HepG2 (cell line): ENCODE measurements around the gene NUTF2. TPM values are rescaled to one million over a fixed set of nuclear protein-coding genes. Genes with fewer than 3 reads are reported as not detected.

Experiments
- ARID3A ChIP-seq: IDR thresholded peaks from 2 replicates; pipeline ENCODE4 v1.6.1; 2012; ENCODE audit warnings: low read depth, low read length, improper control_type of control experiment
- ATF5 ChIP-seq: sonication (generic); formaldehyde crosslinking; IDR thresholded peaks from 2 replicates; pipeline ENCODE4 v1.4.0; 2020; ENCODE audit warnings: mild to moderate bottlenecking, low read depth, missing genetic modification reagents
- CTCF ChIP-seq: sonication (generic); formaldehyde crosslinking; IDR thresholded peaks from 2 replicates; pipeline ENCODE4 v1.5.0; 2020; ENCODE audit warnings: mild to moderate bottlenecking, missing genetic modification reagents, moderate library complexity
- ELF1 ChIP-seq: sonication (generic); formaldehyde crosslinking; IDR thresholded peaks from 2 replicates; pipeline ENCODE4 v1.4.0; 2020; ENCODE audit warnings: missing genetic modification reagents
- HNRNPUL1 ChIP-seq: fragments of 200-400 bp; formaldehyde crosslinking; IDR thresholded peaks from 2 replicates; pipeline ENCODE4 v1.6.1; 2017; ENCODE audit warnings: low read depth, mild to moderate bottlenecking, low read length, moderate library complexity
- JDP2 ChIP-seq: sonication (generic); formaldehyde crosslinking; IDR thresholded peaks from 2 replicates; pipeline ENCODE4 v1.8.1; 2022; ENCODE audit warnings: missing genetic modification reagents, borderline replicate concordance
- MYC ChIP-seq: sonication (generic); formaldehyde crosslinking; IDR thresholded peaks from 2 replicates; pipeline ENCODE4 v1.9.0; 2021; ENCODE audit warnings: missing genetic modification reagents, borderline replicate concordance
- NFKB2 ChIP-seq: sonication (generic); formaldehyde crosslinking; IDR thresholded peaks from 2 replicates; pipeline ENCODE4 v1.4.0; 2020; ENCODE audit warnings: missing genetic modification reagents, borderline replicate concordance
- RFX1 ChIP-seq: fragments of 450-650 bp; IDR thresholded peaks from 2 replicates; pipeline ENCODE4 v1.6.1; 2017
- THAP7 ChIP-seq: sonication (generic); formaldehyde crosslinking; IDR thresholded peaks from 2 replicates; pipeline ENCODE4 v1.8.1; 2023; ENCODE audit warnings: mild to moderate bottlenecking, missing genetic modification reagents
- ZFP82 ChIP-seq: sonication (generic); formaldehyde crosslinking; IDR thresholded peaks from 2 replicates; pipeline ENCODE4 v1.5.1; 2020; ENCODE audit warnings: mild to moderate bottlenecking, missing genetic modification reagents, borderline replicate concordance
- ZHX1 ChIP-seq: sonication (generic); formaldehyde crosslinking; IDR thresholded peaks from 2 replicates; pipeline ENCODE4 v1.8.1; 2022; ENCODE audit warnings: low read depth, mild to moderate bottlenecking, missing genetic modification reagents
- ZNF121 ChIP-seq: sonication (generic); formaldehyde crosslinking; IDR thresholded peaks from 2 replicates; pipeline ENCODE4 v1.5.0; 2020; ENCODE audit warnings: mild to moderate bottlenecking, missing genetic modification reagents
- ZNF446 ChIP-seq: sonication (generic); formaldehyde crosslinking; IDR thresholded peaks from 2 replicates; pipeline ENCODE4 v1.5.0; 2020; ENCODE audit warnings: mild to moderate bottlenecking, missing genetic modification reagents
- ZNF687 ChIP-seq: sonication (generic); formaldehyde crosslinking; IDR thresholded peaks from 2 replicates; pipeline ENCODE4 v1.5.1; 2020; ENCODE audit warnings: mild to moderate bottlenecking, missing genetic modification reagents, moderate library complexity
- ZNF841 ChIP-seq: sonication (generic); formaldehyde crosslinking; IDR thresholded peaks from 2 replicates; pipeline ENCODE4 v1.8.1; 2023; ENCODE audit warnings: missing genetic modification reagents, borderline replicate concordance
- polyA plus RNA-seq, 8 experiments: library from polyadenylated mRNA; depleted of rRNA in 3 of 8; stranded (reverse) in 7 of 8; unstranded in 1 of 8; fragments of >200 nt; fragmentation: Illumina TruSeq in 4 of 8; extraction: Trizol in 4 of 8; gene quantifications; 2 replicates each; pipeline versions ENCODE4 v1.2.1 to v1.2.3, GENCODE V29; 2011 to 2016; ENCODE audit warnings: low read depth in 4 of 8, missing spikeins in 1 of 8, mixed read lengths in 1 of 8; ENCODE audit not compliant: insufficient read depth in 1 of 8
- total RNA-seq, 5 experiments: library from RNA; depleted of rRNA; stranded (reverse); fragments of >200 nt; fragmentation: Illumina TruSeq; extraction: Trizol; gene quantifications; 2 replicates each; pipeline ENCODE4 v1.2.3, GENCODE V29; 2016; ENCODE audit warnings: low read depth in 1 of 5

Gene NUTF2
- total and polyA plus RNA-seq, 2 of the 13 experiments (the other 11 are each of a cell fraction or from before 2014, with no cell fraction given) = 168 to 214 TPM

- TF ChIP-seq ATF5 (CRISPR knock-in tag) = 0 out of 2 replicates have a peak, but pooled peaks have one; percentile 29
- TF ChIP-seq ZFP82 (CRISPR knock-in tag) = peak; percentile 96; the same call in 1 of the 2 replicates
- no peak for TF ChIP-seq ZNF841 (CRISPR knock-in tag)
- TF ChIP-seq RFX1 = no peak
- TF ChIP-seq ZNF121 = peak; percentile 68; the same call in 1 of the 2 replicates
- peak; percentile 94 for TF ChIP-seq MYC (CRISPR knock-in tag)
- peak; percentile 97 for TF ChIP-seq THAP7 (CRISPR knock-in tag)
- peak; percentile 93 for TF ChIP-seq ELF1 (CRISPR knock-in tag)
- peak; percentile 96 for TF ChIP-seq ZNF687 (CRISPR knock-in tag)
- TF ChIP-seq JDP2 (CRISPR knock-in tag) = no peak
- TF ChIP-seq CTCF (CRISPR knock-in tag) = peak; percentile 36; the same call in 1 of the 2 replicates
- TF ChIP-seq HNRNPUL1 = peak; percentile 59; the same call in 1 of the 2 replicates
- peak; percentile 38; the same call in 1 of the 2 replicates for TF ChIP-seq NFKB2 (CRISPR knock-in tag)
- TF ChIP-seq ZNF446 (CRISPR knock-in tag) = 0 out of 2 replicates have a peak, but pooled peaks have one; percentile 24
- 0 out of 2 replicates have a peak, but pooled peaks have one; percentile 85 for TF ChIP-seq ZHX1 (CRISPR knock-in tag)
- peak; percentile 47; the same call in 1 of the 2 replicates for TF ChIP-seq ARID3A
These were observed at the start of gene NUTF2 (continued) for GRCh38 chr16:67846320-67847063.
